HG02981 (cell line): Measurements from ENCODE around the gene DCHS1.

Source experiments
- ATAC-seq: cut with Tn5 transposase; IDR thresholded peaks from one replicate; pipeline ENCODE4 v1.9.1; 2021; ENCODE audit warnings: mild to moderate bottlenecking, moderate library complexity; ENCODE audit not compliant: unreplicated experiment

Gene DCHS1

DNA sequence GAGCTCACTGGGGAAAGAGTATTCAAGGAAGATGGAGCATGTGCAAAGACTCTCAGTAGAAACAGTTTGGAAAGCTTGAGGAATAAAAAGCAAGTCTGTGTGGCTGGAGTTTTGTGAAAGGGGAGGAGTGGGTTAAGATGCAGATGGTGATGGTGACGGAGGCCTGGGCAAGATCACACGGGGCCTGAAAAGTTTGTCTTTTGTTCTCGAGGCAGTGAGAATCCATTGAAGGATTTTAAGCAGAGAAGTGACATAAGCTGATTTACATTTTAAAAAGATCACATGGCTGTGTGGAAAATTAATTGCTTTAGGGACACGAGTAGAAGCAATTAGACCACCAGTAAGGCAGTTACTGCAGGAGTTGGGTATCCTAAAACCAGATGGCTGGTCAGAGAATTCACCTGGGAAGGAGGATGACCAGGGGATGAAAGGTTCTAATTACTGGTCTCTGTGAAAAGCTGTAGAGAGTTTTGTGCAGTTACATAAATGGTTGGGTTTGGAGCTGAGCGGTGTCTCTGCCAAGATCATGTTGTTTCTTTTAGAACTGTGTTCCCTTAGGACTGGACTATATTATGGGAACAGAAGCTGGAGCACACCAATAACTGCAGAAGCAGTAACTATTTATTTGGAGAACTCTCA lies 59.3 kb downstream of the DCHS1 start:
- ATAC-seq: no peak

DNA sequence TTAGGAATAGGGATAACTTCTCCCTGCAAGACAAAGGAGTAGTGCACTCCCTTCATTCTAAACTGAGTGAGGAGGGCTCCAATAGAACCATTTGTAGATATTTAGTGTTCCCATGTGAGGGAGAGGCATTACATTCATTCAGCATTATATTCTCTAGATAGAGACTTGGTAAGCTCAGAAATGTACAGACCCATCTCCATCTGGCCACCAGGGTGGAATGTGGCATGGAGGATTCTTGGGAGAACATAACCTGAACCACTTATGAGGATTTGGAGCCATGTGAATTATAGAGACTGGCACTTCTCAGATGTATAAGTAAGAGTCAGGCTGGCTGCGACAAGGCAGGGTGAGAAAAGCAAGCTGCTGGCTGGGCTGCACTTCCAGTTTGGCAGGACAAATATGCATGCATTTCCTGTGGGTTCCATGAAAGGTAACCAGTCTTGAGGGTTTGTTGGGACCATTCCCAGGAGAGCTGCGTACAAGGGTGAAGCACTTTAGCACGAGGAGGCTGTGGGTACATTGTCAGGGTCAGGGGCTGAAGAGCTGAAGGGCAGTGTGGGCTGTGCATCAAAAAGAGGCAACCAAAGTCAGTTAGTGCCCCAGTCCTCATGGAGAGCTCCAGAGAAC lies 61.4 kb downstream of the DCHS1 start:
- ATAC-seq: no peak

DNA sequence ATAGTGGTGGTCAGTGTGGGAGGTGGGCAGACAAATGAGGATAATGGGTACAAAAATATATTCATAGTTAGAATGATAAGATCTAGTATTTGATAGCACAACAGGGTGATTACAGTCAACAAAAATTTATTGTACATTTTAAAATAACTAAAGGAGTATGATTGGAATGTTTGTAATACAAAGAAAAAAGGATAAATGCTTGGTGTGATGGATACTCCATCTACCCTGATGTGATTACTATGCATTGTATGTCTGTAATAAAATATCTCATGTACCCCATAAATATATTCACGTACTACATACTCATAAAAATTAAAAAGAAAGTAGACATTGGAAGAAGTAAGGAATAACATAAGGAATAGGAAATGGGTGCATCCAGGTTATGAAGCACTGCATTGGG lies 67.6 kb downstream of the DCHS1 start:
- ATAC-seq: no peak

DNA sequence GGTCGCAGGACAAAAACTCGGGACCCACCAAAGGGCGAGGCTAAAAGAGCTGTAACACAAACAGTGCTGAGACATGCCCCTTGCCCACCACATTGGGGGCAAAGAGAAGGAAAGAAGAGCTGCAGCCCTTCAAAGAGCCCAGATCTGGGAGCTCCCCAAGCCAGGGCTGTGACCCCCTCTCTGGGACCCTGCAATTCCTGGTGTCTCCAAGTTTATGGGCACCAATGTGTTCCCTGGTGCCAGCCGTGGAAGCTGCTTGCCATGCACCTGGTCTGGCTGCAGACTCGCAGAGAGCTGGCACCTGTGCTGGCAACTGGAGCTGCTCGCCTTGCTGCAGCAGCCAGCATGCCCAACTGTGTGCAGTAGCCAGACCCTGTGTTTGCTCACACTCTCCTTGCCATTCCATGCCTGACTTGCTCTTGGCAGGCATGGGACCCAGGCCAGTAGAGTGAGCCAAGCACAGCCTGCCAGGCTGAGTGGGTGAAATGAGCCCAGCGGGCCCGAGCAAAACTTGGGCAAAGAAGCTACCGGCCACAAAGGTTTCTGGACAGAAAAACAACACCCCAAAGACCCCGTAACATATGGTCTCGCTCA lies 68.2 kb downstream of the DCHS1 start:
- ATAC-seq: no peak

DNA sequence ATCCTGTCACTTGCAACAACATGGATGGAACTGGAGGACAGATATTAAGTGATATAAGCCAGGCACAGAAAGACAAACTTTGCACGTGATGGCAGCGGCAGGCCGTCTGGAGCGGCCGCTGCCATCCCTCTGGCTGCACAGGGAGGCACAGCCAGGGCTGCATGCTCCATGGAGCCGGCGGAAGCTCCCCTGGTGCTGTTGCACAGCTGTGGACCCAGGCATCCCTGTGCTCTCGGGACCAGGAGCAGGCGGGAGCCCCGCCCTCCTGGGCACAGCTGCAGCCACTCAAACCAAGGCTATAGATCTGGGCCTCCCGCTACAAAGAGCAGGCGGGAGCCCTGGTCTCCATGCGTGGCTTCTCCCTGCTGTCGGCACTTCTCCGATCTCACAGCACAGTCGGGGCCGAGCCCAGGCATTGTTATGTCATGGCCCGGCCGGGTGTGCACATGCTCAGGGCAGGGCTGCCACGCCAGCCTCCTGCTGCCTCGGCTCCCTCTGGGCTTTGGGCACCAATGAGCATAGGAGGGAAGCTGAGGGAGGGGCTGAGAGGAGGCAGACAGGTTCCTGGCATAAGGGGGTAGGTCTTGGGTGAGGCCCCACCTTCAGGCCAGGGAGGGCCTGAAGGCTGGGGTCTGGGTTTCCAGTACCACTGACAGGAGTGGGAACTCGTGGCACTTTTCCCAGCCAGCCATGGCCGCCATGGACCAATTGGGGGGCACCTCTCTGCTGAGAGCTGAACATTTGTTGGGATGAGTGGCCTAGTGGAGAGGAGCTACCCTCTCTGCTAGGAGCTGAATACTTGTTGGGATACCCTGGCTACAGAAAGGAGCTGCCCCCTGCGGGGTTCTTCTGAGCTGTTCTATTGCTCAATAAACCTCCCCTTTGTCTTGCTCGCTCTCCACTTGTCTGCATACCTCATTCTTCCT lies 68.9 kb downstream of the DCHS1 start:
- no peak for ATAC-seq

- no peak for ATAC-seq
These were observed 71.1 kb downstream of the DCHS1 start for GRCh38 chr11:6584528-6584927.

DNA sequence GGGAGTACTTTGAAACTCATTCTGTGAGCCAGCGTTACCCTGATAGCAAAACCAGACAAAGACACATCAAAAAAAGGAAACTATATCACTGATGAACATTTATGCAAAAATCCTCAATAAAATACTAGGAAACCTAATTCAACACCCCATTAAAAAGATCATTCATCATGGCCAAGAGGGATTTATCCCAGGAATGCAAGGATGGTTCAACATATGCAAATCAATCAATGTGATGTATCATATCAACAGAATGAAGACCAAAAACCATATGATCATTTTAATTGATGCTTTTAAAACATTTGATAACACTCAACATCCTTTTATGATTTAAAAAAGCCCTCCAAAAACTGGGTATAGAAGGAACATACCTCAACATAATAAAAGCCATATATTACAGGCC lies 72.0 kb downstream of the DCHS1 start:
- no peak for ATAC-seq

DNA sequence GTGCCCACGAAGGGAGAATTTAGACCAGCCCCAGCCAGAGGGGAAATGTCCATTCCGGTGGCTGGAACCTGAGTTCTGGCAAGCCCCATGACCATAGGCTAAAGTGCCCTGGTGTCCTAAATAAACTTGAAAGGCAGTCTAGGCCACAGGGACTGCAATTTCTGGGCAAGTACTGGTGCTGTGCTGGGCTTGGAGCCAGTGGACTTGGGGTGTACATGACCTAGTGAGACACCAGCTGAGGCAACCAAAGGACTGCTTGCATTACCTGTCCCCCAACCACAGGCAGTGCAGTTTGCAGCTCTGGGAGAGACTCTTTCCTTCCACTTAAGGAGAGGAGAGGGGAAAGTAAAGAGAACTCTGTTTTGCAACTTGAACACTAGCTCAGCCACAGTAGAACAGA lies 75.9 kb downstream of the DCHS1 start:
- no peak for ATAC-seq

DNA sequence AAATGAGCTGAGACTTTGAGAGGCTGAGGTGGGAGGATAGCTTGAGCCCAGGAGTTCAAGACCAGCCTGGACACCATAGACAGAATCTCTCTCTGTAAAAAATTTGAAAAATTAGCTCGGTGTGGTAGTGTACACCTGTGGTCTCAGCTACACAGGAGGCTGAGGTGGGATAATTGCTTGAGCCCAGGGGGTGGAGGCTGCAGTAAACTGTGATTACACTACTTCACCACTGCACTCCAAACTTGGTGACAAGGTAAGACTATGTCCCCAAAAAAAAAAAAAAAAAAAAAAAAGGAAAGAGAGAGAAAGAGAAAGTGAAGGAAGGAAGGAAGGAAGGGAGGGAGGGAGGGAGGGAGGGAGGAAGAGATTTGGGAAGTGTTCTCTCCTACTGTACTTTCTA lies 77.5 kb downstream of the DCHS1 start:
- no peak for ATAC-seq

GRCh38 chr11:6576471-6577373 lies 78.9 kb downstream of the DCHS1 start:
- no peak for ATAC-seq

- ATAC-seq: no peak
These were observed 80.5 kb downstream of the DCHS1 start for GRCh38 chr11:6574816-6575715.

DNA sequence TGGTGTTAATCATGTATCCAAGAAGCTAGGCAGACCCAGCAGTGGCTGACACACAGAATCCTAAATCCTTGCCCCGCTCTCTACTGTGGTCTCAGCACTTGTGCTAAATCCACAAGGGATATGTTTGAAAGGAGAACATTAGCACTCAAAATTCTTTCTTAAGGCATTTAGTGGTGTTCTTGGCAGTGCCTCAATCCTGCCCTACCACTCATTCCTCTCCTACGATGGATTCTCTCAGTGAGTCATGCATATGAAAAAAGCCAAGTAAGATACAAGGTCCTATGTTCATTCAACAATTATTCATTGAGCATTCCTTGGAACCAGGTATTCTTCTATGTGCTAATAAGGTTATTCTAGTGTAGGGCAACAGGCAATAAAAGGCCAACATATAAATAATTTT lies 83.4 kb downstream of the DCHS1 start:
- ATAC-seq: no peak

- ATAC-seq: no peak
These were observed 84.1 kb downstream of the DCHS1 start for GRCh38 chr11:6571434-6572008.
